Mesenchymal stem cell (in vitro differentiated cells and primary cell): ENCODE data around the gene RARRES1.

Experiments used
- DNase-seq: peaks from one replicate; pipeline ENCODE4 v3.0.0-alpha.2; 2013
- H2AFZ ChIP-seq: one replicate; pipeline ENCODE4 v1.6.1; 2013; ENCODE audit warnings: low read depth, mild to moderate bottlenecking, control low read depth, inconsistent platforms, low read length, moderate library complexity
- H2AK5ac ChIP-seq: 2 replicates; pipeline ENCODE4 v1.6.1; 2013; ENCODE audit warnings: low read length, moderate library complexity, mild to moderate bottlenecking, inconsistent platforms; ENCODE audit not compliant: severe bottlenecking
- H2BK120ac ChIP-seq: one replicate; pipeline ENCODE4 v1.6.1; 2013; ENCODE audit warnings: low read depth, mild to moderate bottlenecking, inconsistent platforms, low read length, moderate library complexity
- H2BK12ac ChIP-seq, 2 experiments: one replicate each; pipeline ENCODE4 v1.6.1; 2013; ENCODE audit warnings: inconsistent platforms in 2 of 2, low read length in 2 of 2, mild to moderate bottlenecking in 2 of 2, moderate library complexity in 2 of 2, control low read depth in 1 of 2
- H2BK15ac ChIP-seq: one replicate; pipeline ENCODE4 v1.6.1; 2013; ENCODE audit warnings: mild to moderate bottlenecking, low read depth, inconsistent platforms; ENCODE audit not compliant: poor library complexity, severe bottlenecking
- H2BK5ac ChIP-seq: 2 replicates; pipeline ENCODE4 v1.6.1; 2013; ENCODE audit warnings: low read depth, mild to moderate bottlenecking, low read length, control low read depth, inconsistent platforms; ENCODE audit not compliant: poor library complexity, severe bottlenecking
- H3K14ac ChIP-seq, 2 experiments: one replicate each; pipeline ENCODE4 v1.6.1; 2013; ENCODE audit warnings: inconsistent platforms in 2 of 2, low read length in 2 of 2, control low read depth in 1 of 2, mild to moderate bottlenecking in 1 of 2, moderate library complexity in 1 of 2
- H3K18ac ChIP-seq, 2 experiments: one replicate each; pipeline ENCODE4 v1.6.1; 2013; ENCODE audit warnings: inconsistent platforms in 2 of 2, low read length in 2 of 2, control low read depth in 1 of 2, low read depth in 1 of 2, mild to moderate bottlenecking in 1 of 2
- H3K23ac ChIP-seq, 2 experiments: one replicate each; pipeline ENCODE4 v1.6.1; 2013; ENCODE audit warnings: inconsistent platforms in 2 of 2, low read length in 2 of 2, mild to moderate bottlenecking in 2 of 2, moderate library complexity in 2 of 2, control low read depth in 1 of 2
- H3K27ac ChIP-seq: 2 replicates; pipeline ENCODE4 v1.5.1; 2013; ENCODE audit warnings: mild to moderate bottlenecking, moderate library complexity, low read length, control low read depth, inconsistent platforms; ENCODE audit not compliant: poor library complexity, severe bottlenecking
- H3K27me3 ChIP-seq, 2 experiments: 2 replicates each; pipeline versions ENCODE4 v1.6.1 to v1.7.0; 2013; ENCODE audit warnings: low read length in 2 of 2, mild to moderate bottlenecking in 2 of 2, moderate library complexity in 2 of 2, control low read depth in 1 of 2, inconsistent platforms in 1 of 2; ENCODE audit not compliant: control insufficient read depth in 1 of 2, insufficient read depth in 1 of 2
- H3K36me3 ChIP-seq, 2 experiments: 2 replicates each; pipeline versions ENCODE4 v1.6.1 to v1.7.0; 2013; ENCODE audit warnings: low read length in 2 of 2, control low read depth in 1 of 2, inconsistent platforms in 1 of 2, low read depth in 1 of 2, mild to moderate bottlenecking in 1 of 2; ENCODE audit not compliant: insufficient read depth in 2 of 2, control insufficient read depth in 1 of 2
- H3K4ac ChIP-seq, 2 experiments: one replicate each; pipeline ENCODE4 v1.6.1; 2013; ENCODE audit warnings: inconsistent platforms in 2 of 2, low read length in 2 of 2, mild to moderate bottlenecking in 2 of 2, moderate library complexity in 2 of 2, control low read depth in 1 of 2, low read depth in 1 of 2
- H3K4me1 ChIP-seq: 2 replicates; pipeline ENCODE4 v1.6.1; 2013; ENCODE audit warnings: low read depth, low read length, control low read depth; ENCODE audit not compliant: control insufficient read depth, insufficient read depth
- H3K4me2 ChIP-seq: 2 replicates; pipeline ENCODE4 v1.6.1; 2013; ENCODE audit warnings: low read length, mild to moderate bottlenecking, inconsistent platforms; ENCODE audit not compliant: poor library complexity, severe bottlenecking
- H3K4me3 ChIP-seq, 2 experiments: 2 replicates each; pipeline versions ENCODE4 v1.5.1 to v1.7.0; 2013; ENCODE audit warnings: low read length in 2 of 2, mild to moderate bottlenecking in 2 of 2, control low read depth in 1 of 2, low read depth in 1 of 2; ENCODE audit not compliant: insufficient read depth in 1 of 2
- H3K79me1 ChIP-seq: replicated peaks from 2 replicates; pipeline ENCODE4 v1.6.1; 2013; ENCODE audit warnings: mild to moderate bottlenecking, control low read depth, low read length, inconsistent platforms; ENCODE audit not compliant: poor library complexity, severe bottlenecking
- H3K9ac ChIP-seq: 2 replicates; pipeline ENCODE4 v1.7.0; 2013; ENCODE audit warnings: mild to moderate bottlenecking, low read length, moderate library complexity
- H3K9me3 ChIP-seq: 2 replicates; pipeline ENCODE4 v1.7.0; 2013; ENCODE audit warnings: mild to moderate bottlenecking, low read length; ENCODE audit not compliant: control insufficient read depth
- H4K8ac ChIP-seq: one replicate; pipeline ENCODE4 v1.6.1; 2013; ENCODE audit warnings: inconsistent platforms, mild to moderate bottlenecking, low read length, moderate library complexity
- H4K91ac ChIP-seq: one replicate; pipeline ENCODE4 v1.6.1; 2013; ENCODE audit warnings: mild to moderate bottlenecking, low read length, inconsistent platforms
- WGBS: methylation state at CpG from one replicate; pipeline ENCODE4 v1.1.7; 2013; ENCODE audit warnings: mixed read lengths; 5-methylcytosine and 5-hydroxymethylcytosine counted together

The RARRES1 gene

DNA sequence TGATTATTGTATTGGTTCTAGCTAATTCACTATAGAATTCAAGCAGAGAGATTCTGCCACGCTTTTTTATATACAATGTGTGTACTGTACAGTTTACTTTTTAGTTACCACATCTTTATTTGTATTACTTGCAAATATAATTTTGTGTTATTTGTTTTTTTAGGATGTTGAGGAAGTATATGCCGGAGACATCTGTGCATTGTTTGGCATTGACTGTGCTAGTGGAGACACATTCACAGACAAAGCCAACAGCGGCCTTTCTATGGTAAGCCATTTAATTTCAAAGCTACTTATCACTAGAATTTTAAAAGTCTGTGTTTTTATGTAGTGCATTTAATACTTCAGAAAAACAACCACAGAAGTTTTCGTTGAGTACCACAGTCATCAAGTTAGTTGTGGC, 71.5 kb downstream of the RARRES1 start:
- no peak overlapping the region for H3K23ac ChIP-seq
- no peak overlapping the region for H3K27ac ChIP-seq

GRCh38 chr3:158659454-158660237, 72.6 kb downstream of the RARRES1 start:
- Histone ChIP-seq H2BK12ac (no peak overlapping the region), H3K4me2 (no peak overlapping the region), H3K4ac (no peak overlapping the region), H3K27me3 (no peaks in the 10 kb centered on the region), H3K14ac (no peak overlapping the region), H3K23ac (no peak overlapping the region), H3K4me3 (no peak overlapping the region), H2BK120ac (no peak overlapping the region), H3K36me3 (peaks cover 3 to 92% of the 10 kb centered on the region in 2 experiments), H3K79me1 (peaks cover 10% of the 10 kb centered on the region), H3K18ac (no peak overlapping the region), H2BK15ac (no peak overlapping the region), H4K8ac (no peak overlapping the region), H4K91ac (no peak overlapping the region), H3K4me1 (no peaks in the 10 kb centered on the region), H3K27ac (no peak overlapping the region), H2BK5ac (no peak overlapping the region), H2AK5ac (no peak overlapping the region), H3K9me3 (no peaks in the 10 kb centered on the region), H3K9ac (peak overlapping the region; percentile 40), H2AFZ (no peak overlapping the region)
- peak; percentile 81 for DNase-seq
- WGBS, result 61% methylated on average over 5 of the region's 7 CpGs

More for the DNA sequence above, 71.5 kb downstream of the RARRES1 start:
- Histone ChIP-seq H4K91ac (no peak overlapping the region), H3K36me3 (peaks cover 3 to 92% of the 10 kb centered on the region in 2 experiments), H2BK15ac (no peak overlapping the region), H2BK12ac (no peak overlapping the region), H4K8ac (no peak overlapping the region), H3K4ac (no peak overlapping the region), H2AK5ac (no peak overlapping the region), H3K4me2 (no peak overlapping the region), H3K4me1 (no peaks in the 10 kb centered on the region), H3K18ac (no peak overlapping the region), H2AFZ (no peak overlapping the region), H3K79me1 (peaks cover 10% of the 10 kb centered on the region), H3K14ac (no peak overlapping the region), H2BK5ac (no peak overlapping the region), H3K9ac (no peak overlapping the region), H3K9me3 (no peaks in the 10 kb centered on the region), H3K4me3 (no peak overlapping the region), H3K27me3 (no peaks in the 10 kb centered on the region), H2BK120ac (no peak overlapping the region)
- DNase-seq, result no peak
- 67% methylated on average over 1 of the region's 4 CpGs for WGBS

DNA sequence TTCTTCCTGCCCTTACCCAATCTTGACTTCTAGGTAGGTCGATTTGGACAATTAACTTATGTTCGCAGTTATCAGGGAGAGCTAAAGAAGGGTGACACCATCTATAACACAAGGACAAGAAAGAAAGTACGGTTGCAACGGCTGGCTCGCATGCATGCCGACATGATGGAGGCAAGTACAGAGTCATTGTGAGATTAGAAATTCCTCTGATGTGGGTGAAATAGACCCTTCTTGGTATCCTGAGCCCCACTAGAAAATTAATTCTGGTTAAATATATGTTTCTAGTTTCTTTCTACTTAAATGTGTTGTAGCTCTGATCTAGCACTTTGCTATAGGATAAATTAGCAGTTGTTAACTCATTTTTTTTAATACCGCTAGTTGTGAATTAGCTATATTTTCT, 73.4 kb downstream of the RARRES1 start:
- no peak overlapping the region for H3K4me3 ChIP-seq
- no peak overlapping the region for H4K91ac ChIP-seq
- 97% methylated on average over 6 of the region's 7 CpGs for WGBS
- H3K36me3 ChIP-seq, result peaks cover 3 to 92% of the 10 kb centered on the region in 2 experiments
- no peak overlapping the region for H2BK5ac ChIP-seq
- H2BK12ac ChIP-seq, result no peak overlapping the region
- H3K23ac ChIP-seq, result no peak overlapping the region
- peaks cover 10% of the 10 kb centered on the region for H3K79me1 ChIP-seq
- no peak for DNase-seq
- no peak overlapping the region for H2AFZ ChIP-seq
- no peak overlapping the region for H3K14ac ChIP-seq
- no peak overlapping the region for H2BK15ac ChIP-seq
- no peaks in the 10 kb centered on the region for H3K9me3 ChIP-seq
- H2AK5ac ChIP-seq, result no peak overlapping the region
- H3K4ac ChIP-seq, result no peak overlapping the region
- no peak overlapping the region for H3K27ac ChIP-seq
- H3K4me2 ChIP-seq, result no peak overlapping the region
- H3K27me3 ChIP-seq, result no peaks in the 10 kb centered on the region
- no peak overlapping the region for H3K18ac ChIP-seq
- H4K8ac ChIP-seq, result no peak overlapping the region
- H3K4me1 ChIP-seq, result no peaks in the 10 kb centered on the region
- no peak overlapping the region for H3K9ac ChIP-seq
- no peak overlapping the region for H2BK120ac ChIP-seq

DNA sequence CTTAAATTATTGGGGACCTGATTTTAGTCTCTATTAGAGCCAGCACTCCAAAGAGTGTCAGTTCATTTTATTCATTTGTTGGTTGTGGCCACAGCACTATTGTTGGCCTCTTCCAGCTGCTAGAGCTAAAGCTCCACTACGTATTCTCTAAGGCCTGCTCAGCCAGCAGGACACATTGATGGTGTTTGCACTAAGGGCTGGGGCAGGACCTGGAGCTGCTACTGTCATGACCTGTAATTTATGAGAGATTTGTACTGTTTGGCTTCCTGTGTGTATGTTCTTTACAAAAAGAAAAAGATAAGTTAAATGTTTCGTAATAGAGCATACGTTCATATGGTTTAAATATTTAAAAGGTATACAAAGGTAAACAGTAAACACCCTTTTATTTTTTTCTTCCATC, 79.8 kb downstream of the RARRES1 start:
- Histone ChIP-seq H2AK5ac (no peak overlapping the region), H3K4ac (no peak overlapping the region), H2BK5ac (no peak overlapping the region), H4K8ac (no peak overlapping the region), H3K27me3 (no peaks in the 10 kb centered on the region), H3K79me1 (peaks cover 13% of the 10 kb centered on the region), H3K23ac (no peak overlapping the region), H3K4me1 (no peaks in the 10 kb centered on the region), H2BK15ac (no peak overlapping the region), H2AFZ (no peak overlapping the region), H3K9me3 (no peaks in the 10 kb centered on the region), H3K36me3 (peaks cover 9 to 91% of the 10 kb centered on the region in 2 experiments), H3K4me2 (no peak overlapping the region), H3K9ac (no peak overlapping the region), H3K18ac (no peak overlapping the region), H2BK120ac (no peak overlapping the region), H2BK12ac (no peak overlapping the region), H3K27ac (no peak overlapping the region), H3K4me3 (no peak overlapping the region), H4K91ac (no peak overlapping the region), H3K14ac (no peak overlapping the region)
- 91% methylated on average over 1 of the region's 3 CpGs for WGBS
- no peak for DNase-seq
